Kidney (tissue), 14 donors: ENCODE results near the gene ZNF746. TPM values are rescaled to one million over a fixed set of nuclear protein-coding genes. Genes with fewer than 3 reads are reported as not detected.

Experiments used
- DNase-seq, 5 donors: peaks; one replicate each; pipeline ENCODE4 v3.0.0-alpha.2; 2013 to 2020
- FAIRE-seq: peaks from 2 replicates; lab custom pipeline; 2012; peaks lifted over from hg19 to GRCh38; lab: Jason Lieb, UNC
- H3K27ac ChIP-seq, 2 donors: one replicate each; pipeline ENCODE4 v1.7.0; 2013; ENCODE audit warnings: low read depth in 2 of 2, low read length in 2 of 2, inconsistent platforms in 1 of 2
- H3K27me3 ChIP-seq: one replicate; pipeline ENCODE4 v1.7.1; 2013; ENCODE audit warnings: low read length, inconsistent platforms; ENCODE audit not compliant: control insufficient read depth, insufficient read depth
- H3K36me3 ChIP-seq, 3 donors: one replicate each; pipeline versions ENCODE4 v1.7.0 to v1.7.1; 2013; ENCODE audit warnings: low read length in 3 of 3, control low read depth in 1 of 3, inconsistent platforms in 1 of 3; ENCODE audit not compliant: insufficient read depth in 3 of 3, control insufficient read depth in 2 of 3
- H3K4me1 ChIP-seq, 3 donors: one replicate each; pipeline versions ENCODE4 v1.7.0 to v1.7.1; 2013; ENCODE audit warnings: low read length in 3 of 3, inconsistent platforms in 1 of 3, low read depth in 1 of 3; ENCODE audit not compliant: control insufficient read depth in 2 of 3, insufficient read depth in 2 of 3
- H3K4me3 ChIP-seq, 3 donors: one replicate each; pipeline versions ENCODE4 v1.7.0 to v1.8.1; 2013; ENCODE audit warnings: low read length in 3 of 3, control low read depth in 1 of 3, inconsistent platforms in 1 of 3
- H3K9ac ChIP-seq, 3 donors: one replicate each; pipeline versions ENCODE4 v1.7.0 to v1.7.1; 2013; ENCODE audit warnings: low read length in 3 of 3, control low read depth in 1 of 3, inconsistent platforms in 1 of 3
- H3K9me3 ChIP-seq, 3 donors: one replicate each; pipeline versions ENCODE4 v1.7.0 to v1.7.1; 2013; ENCODE audit warnings: low read length in 3 of 3, control low read depth in 1 of 3, inconsistent platforms in 1 of 3; ENCODE audit not compliant: control insufficient read depth in 2 of 3, insufficient read depth in 1 of 3
- CTCF ChIP-seq: IDR thresholded peaks from 3 replicates; pipeline ENCODE4 v1.5.1; 2012; ENCODE audit warnings: mild to moderate bottlenecking, moderate library complexity, borderline replicate concordance; ENCODE audit not compliant: insufficient read depth; ENCODE audit errors: extremely low read depth
- intact Hi-C: fragments of 100-400 bp; cut with DNase I; formaldehyde crosslinking; loops from one replicate; pipeline ENCODE4 v1.11.1; 2022
- polyA plus RNA-seq: library from polyadenylated mRNA; stranded (reverse); fragments of 350-450 nt; fragmentation: Illumina TruSeq; extraction: RNeasy Lipid Tissue Mini Kit (QIAGEN cat#74804); gene quantifications from one replicate; pipeline ENCODE4 v1.2.3, GENCODE V29; 2014; ENCODE audit warnings: low read depth, low replicate concordance; ENCODE audit not compliant: insufficient read depth
- total RNA-seq: library from RNA; stranded (reverse); fragmentation: NEBNext Ultra II Directional; extraction: Animal tissue kit (Norgen Biotek cat#: 25700); gene quantifications from one replicate; pipeline ENCODE4 v1.2.1, GENCODE V29; 2021
- donor health status: control.
- donor health status: control.
- donor health status: control.
- donor health status: control.
- donor health status: control.
- donor health status: DM: yes; HTN: yes; CAD: no.
- donor health status: Normal renal cell carcinoma (clear cell type).

The ZNF746 gene
- total and polyA plus RNA-seq, 2 donors from 2014 or later = 6.8 to 17.3 TPM

- Histone ChIP-seq H3K9me3 (no peaks in the 10 kb centered on the region), H3K27ac (no peak overlapping the region), H3K4me3 (no peak overlapping the region), H3K27me3 (no peaks in the 10 kb centered on the region), H3K36me3 (peaks cover 2 to 26% (median 14%) of the 10 kb centered on the region in 3 donors), H3K4me1 (no peaks in the 10 kb centered on the region), H3K9ac (no peak overlapping the region)
- no peak for FAIRE-seq
- intact Hi-C loops = no loop called here
- peak in 1 of 5 donors; percentile 22 for DNase-seq
- no peak for TF ChIP-seq CTCF
Measured at GRCh38 chr7:149477494-149478443, 19.8 kb downstream of the ZNF746 start.

GRCh38 chr7:149476791-149477190, 20.8 kb downstream of the ZNF746 start:
- Histone ChIP-seq H3K27ac (no peak overlapping the region), H3K4me1 (no peaks in the 10 kb centered on the region), H3K9me3 (no peaks in the 10 kb centered on the region), H3K36me3 (peaks cover 2 to 26% (median 14%) of the 10 kb centered on the region in 3 donors), H3K27me3 (no peaks in the 10 kb centered on the region), H3K9ac (no peak overlapping the region), H3K4me3 (no peak overlapping the region)
- no peak for FAIRE-seq
- TF ChIP-seq CTCF = no peak
- intact Hi-C loops = no loop called here
- no peak for DNase-seq

- peaks cover 2 to 23% (median 14%) of the 10 kb centered on the region in 3 donors for H3K36me3 ChIP-seq
- no peak for FAIRE-seq
- H3K4me3 ChIP-seq = no peak overlapping the region
- H3K4me1 ChIP-seq = no peaks in the 10 kb centered on the region
- no peak overlapping the region for H3K27ac ChIP-seq
- TF ChIP-seq CTCF = no peak
- no peak for DNase-seq
- no peaks in the 10 kb centered on the region for H3K27me3 ChIP-seq
- H3K9me3 ChIP-seq = no peaks in the 10 kb centered on the region
- intact Hi-C loops = no loop called here
- H3K9ac ChIP-seq = no peak overlapping the region
Measured at GRCh38 chr7:149475121-149476045, 22.2 kb downstream of the ZNF746 start.
